Measurements from ENCODE around the gene VAMP2.

DNA sequence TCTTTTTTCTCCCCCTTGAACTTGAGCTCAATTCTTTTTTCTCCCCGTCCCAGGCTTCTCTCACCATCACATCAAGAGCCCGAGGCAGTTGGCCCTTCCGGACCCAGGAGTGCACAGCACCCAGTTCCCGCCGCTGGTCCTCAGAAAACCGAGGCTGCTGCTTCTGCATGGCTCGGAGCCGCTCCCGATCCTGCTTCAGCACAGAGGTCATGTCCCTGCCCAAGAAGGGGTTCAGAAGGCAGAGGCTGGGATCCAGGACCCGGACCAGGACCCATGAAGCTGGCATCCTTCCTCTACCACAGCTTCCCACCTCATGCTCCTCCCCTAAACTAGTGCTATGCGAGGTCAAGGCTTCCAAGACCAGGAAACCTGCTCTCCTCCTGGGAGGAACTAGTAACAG lies 21.0 kb downstream of the VAMP2 start:
- TF ChIP-seq, protein P1, sequence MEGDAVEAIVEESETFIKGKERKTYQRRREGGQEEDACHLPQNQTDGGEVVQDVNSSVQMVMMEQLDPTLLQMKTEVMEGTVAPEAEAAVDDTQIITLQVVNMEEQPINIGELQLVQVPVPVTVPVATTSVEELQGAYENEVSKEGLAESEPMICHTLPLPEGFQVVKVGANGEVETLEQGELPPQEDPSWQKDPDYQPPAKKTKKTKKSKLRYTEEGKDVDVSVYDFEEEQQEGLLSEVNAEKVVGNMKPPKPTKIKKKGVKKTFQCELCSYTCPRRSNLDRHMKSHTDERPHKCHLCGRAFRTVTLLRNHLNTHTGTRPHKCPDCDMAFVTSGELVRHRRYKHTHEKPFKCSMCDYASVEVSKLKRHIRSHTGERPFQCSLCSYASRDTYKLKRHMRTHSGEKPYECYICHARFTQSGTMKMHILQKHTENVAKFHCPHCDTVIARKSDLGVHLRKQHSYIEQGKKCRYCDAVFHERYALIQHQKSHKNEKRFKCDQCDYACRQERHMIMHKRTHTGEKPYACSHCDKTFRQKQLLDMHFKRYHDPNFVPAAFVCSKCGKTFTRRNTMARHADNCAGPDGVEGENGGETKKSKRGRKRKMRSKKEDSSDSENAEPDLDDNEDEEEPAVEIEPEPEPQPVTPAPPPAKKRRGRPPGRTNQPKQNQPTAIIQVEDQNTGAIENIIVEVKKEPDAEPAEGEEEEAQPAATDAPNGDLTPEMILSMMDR (IDR thresholded peaks at IDR 0.05), result no peak
- TF ChIP-seq ZFX (IDR thresholded peaks at IDR 0.05; ENCODE audit: borderline replicate concordance), result no peak

Data from 22Rv1 (cell line).